HepG2 (cell line): Measurements from ENCODE around the gene JMJD8. TPM values are rescaled to one million over a fixed set of nuclear protein-coding genes. Genes with fewer than 3 reads are reported as not detected.

ENCODE experiments used
- PTBP1 ChIP-seq: fragments of 200-400 bp; formaldehyde crosslinking; IDR thresholded peaks from 2 replicates; pipeline ENCODE4 v1.6.1; 2018; ENCODE audit warnings: low read length, low read depth; ENCODE audit not compliant: poor library complexity, severe bottlenecking
- XBP1 ChIP-seq: sonication (generic); formaldehyde crosslinking; IDR thresholded peaks from 2 replicates; pipeline ENCODE4 v1.5.0; 2020; ENCODE audit warnings: missing genetic modification reagents
- ZNF230 ChIP-seq: sonication (generic); formaldehyde crosslinking; IDR thresholded peaks from 2 replicates; pipeline ENCODE4 v1.4.0; 2020; ENCODE audit warnings: mild to moderate bottlenecking, missing genetic modification reagents
- ZNF782 ChIP-seq: sonication (generic); formaldehyde crosslinking; IDR thresholded peaks from 2 replicates; pipeline ENCODE4 v1.4.0; 2020; ENCODE audit warnings: missing genetic modification reagents, mild to moderate bottlenecking, borderline replicate concordance
- polyA plus RNA-seq, 8 experiments: library from polyadenylated mRNA; depleted of rRNA in 3 of 8; stranded (reverse) in 7 of 8; unstranded in 1 of 8; fragments of >200 nt; fragmentation: Illumina TruSeq in 4 of 8; extraction: Trizol in 4 of 8; gene quantifications; 2 replicates each; pipeline versions ENCODE4 v1.2.1 to v1.2.3, GENCODE V29; 2011 to 2016; ENCODE audit warnings: low read depth in 4 of 8, missing spikeins in 1 of 8, mixed read lengths in 1 of 8; ENCODE audit not compliant: insufficient read depth in 1 of 8
- total RNA-seq, 5 experiments: library from RNA; depleted of rRNA; stranded (reverse); fragments of >200 nt; fragmentation: Illumina TruSeq; extraction: Trizol; gene quantifications; 2 replicates each; pipeline ENCODE4 v1.2.3, GENCODE V29; 2016; ENCODE audit warnings: low read depth in 1 of 5
- TF ChIP-seq, protein P1 (sequence below): sonication (generic); formaldehyde crosslinking; IDR thresholded peaks from 2 replicates; pipeline ENCODE4 v1.5.1; 2020; ENCODE audit warnings: mild to moderate bottlenecking, missing genetic modification reagents, moderate library complexity
- TF ChIP-seq, protein P2 (sequence below): sonication (generic); formaldehyde crosslinking; IDR thresholded peaks from 2 replicates; pipeline ENCODE4 v1.8.0; 2022; ENCODE audit warnings: missing genetic modification reagents, mild to moderate bottlenecking, moderate library complexity, borderline replicate concordance
- TF ChIP-seq, protein P3 (sequence below), 2 experiments: IDR thresholded peaks; 2 replicates each; pipeline ENCODE4 v1.6.1; 2011 to 2012; ENCODE audit warnings: low read length in 2 of 2, borderline replicate concordance in 1 of 2, low read depth in 1 of 2, mild to moderate bottlenecking in 1 of 2, moderate library complexity in 1 of 2
- TF ChIP-seq, protein P4 (sequence below): sonication (generic); formaldehyde crosslinking; IDR thresholded peaks from 2 replicates; pipeline ENCODE4 v1.4.0; 2020; ENCODE audit warnings: missing genetic modification reagents, mild to moderate bottlenecking, borderline replicate concordance
- TF ChIP-seq, protein P5 (sequence below): sonication (generic); formaldehyde crosslinking; IDR thresholded peaks from 2 replicates; pipeline ENCODE4 v1.4.0; 2020; ENCODE audit warnings: mild to moderate bottlenecking, missing genetic modification reagents
- TF ChIP-seq, protein P6 (sequence below): IDR thresholded peaks from 2 replicates; pipeline ENCODE4 v1.6.1; 2012; ENCODE audit warnings: inconsistent platforms

JMJD8 gene
- total and polyA plus RNA-seq, 2 of the 13 experiments (the other 11 are each of a cell fraction or from before 2014, with no cell fraction given): 2.6 to 11.8 TPM

DNA sequence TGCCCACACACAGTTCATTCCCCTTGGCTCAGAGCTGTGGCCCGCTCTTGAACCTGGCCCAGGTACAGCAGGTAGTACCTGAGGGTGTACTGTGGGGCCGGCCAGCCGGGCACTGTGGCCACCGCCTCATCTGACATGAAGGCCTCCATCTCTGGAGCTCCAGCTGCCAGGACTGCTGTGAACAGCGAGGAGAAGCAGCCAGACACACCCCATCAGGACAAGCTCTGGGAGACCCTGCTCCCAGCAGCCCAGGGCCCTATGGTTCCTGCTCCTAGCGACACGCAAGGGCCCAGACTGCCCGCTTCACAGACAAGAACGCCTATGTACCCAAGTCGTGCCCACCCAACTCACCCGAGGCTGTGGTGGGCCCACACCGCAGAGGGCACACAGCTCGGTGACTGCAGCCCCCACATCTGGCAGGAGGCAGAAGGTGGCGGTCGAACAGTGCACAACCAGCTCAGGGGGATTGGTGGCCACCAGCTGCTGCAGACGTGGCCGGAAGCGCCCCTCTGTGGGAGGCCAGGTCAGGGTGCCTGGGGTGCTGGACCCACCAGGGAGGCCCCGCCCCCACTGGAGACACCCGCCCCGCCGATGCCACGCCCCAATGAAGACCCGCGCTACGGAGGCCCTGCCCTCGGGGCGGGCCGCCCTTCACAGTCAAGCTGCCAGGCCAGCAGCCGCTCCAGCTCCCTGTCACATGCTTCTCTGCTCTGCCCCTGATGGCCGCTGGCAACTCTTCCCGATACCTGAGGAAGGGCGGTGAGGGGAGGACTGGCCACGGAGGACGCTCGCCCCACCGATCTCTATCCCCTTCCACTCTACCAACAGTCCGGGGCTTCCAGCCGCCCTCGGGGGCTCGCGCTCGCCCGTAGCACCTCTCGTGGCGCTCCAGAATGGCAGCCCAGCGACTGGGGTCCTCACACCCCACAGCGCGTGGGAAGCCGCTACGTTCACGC is 5.0 kb downstream of the JMJD8 start (continued):
- TF ChIP-seq XBP1: no peak
- TF ChIP-seq, protein P1, sequence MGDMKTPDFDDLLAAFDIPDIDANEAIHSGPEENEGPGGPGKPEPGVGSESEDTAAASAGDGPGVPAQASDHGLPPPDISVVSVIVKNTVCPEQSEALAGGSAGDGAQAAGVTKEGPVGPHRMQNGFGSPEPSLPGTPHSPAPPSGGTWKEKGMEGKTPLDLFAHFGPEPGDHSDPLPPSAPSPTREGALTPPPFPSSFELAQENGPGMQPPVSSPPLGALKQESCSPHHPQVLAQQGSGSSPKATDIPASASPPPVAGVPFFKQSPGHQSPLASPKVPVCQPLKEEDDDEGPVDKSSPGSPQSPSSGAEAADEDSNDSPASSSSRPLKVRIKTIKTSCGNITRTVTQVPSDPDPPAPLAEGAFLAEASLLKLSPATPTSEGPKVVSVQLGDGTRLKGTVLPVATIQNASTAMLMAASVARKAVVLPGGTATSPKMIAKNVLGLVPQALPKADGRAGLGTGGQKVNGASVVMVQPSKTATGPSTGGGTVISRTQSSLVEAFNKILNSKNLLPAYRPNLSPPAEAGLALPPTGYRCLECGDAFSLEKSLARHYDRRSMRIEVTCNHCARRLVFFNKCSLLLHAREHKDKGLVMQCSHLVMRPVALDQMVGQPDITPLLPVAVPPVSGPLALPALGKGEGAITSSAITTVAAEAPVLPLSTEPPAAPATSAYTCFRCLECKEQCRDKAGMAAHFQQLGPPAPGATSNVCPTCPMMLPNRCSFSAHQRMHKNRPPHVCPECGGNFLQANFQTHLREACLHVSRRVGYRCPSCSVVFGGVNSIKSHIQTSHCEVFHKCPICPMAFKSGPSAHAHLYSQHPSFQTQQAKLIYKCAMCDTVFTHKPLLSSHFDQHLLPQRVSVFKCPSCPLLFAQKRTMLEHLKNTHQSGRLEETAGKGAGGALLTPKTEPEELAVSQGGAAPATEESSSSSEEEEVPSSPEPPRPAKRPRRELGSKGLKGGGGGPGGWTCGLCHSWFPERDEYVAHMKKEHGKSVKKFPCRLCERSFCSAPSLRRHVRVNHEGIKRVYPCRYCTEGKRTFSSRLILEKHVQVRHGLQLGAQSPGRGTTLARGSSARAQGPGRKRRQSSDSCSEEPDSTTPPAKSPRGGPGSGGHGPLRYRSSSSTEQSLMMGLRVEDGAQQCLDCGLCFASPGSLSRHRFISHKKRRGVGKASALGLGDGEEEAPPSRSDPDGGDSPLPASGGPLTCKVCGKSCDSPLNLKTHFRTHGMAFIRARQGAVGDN (CRISPR knock-in tag): peak; percentile 80
- TF ChIP-seq PTBP1: peak; percentile 68
- TF ChIP-seq, protein P2, sequence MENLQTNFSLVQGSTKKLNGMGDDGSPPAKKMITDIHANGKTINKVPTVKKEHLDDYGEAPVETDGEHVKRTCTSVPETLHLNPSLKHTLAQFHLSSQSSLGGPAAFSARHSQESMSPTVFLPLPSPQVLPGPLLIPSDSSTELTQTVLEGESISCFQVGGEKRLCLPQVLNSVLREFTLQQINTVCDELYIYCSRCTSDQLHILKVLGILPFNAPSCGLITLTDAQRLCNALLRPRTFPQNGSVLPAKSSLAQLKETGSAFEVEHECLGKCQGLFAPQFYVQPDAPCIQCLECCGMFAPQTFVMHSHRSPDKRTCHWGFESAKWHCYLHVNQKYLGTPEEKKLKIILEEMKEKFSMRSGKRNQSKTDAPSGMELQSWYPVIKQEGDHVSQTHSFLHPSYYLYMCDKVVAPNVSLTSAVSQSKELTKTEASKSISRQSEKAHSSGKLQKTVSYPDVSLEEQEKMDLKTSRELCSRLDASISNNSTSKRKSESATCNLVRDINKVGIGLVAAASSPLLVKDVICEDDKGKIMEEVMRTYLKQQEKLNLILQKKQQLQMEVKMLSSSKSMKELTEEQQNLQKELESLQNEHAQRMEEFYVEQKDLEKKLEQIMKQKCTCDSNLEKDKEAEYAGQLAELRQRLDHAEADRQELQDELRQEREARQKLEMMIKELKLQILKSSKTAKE: 0 out of 2 replicates have a peak, but pooled peaks have one; percentile 10
- TF ChIP-seq, protein P3, sequence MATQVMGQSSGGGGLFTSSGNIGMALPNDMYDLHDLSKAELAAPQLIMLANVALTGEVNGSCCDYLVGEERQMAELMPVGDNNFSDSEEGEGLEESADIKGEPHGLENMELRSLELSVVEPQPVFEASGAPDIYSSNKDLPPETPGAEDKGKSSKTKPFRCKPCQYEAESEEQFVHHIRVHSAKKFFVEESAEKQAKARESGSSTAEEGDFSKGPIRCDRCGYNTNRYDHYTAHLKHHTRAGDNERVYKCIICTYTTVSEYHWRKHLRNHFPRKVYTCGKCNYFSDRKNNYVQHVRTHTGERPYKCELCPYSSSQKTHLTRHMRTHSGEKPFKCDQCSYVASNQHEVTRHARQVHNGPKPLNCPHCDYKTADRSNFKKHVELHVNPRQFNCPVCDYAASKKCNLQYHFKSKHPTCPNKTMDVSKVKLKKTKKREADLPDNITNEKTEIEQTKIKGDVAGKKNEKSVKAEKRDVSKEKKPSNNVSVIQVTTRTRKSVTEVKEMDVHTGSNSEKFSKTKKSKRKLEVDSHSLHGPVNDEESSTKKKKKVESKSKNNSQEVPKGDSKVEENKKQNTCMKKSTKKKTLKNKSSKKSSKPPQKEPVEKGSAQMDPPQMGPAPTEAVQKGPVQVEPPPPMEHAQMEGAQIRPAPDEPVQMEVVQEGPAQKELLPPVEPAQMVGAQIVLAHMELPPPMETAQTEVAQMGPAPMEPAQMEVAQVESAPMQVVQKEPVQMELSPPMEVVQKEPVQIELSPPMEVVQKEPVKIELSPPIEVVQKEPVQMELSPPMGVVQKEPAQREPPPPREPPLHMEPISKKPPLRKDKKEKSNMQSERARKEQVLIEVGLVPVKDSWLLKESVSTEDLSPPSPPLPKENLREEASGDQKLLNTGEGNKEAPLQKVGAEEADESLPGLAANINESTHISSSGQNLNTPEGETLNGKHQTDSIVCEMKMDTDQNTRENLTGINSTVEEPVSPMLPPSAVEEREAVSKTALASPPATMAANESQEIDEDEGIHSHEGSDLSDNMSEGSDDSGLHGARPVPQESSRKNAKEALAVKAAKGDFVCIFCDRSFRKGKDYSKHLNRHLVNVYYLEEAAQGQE (IDR thresholded peaks at IDR 0.05; ENCODE audit: borderline replicate concordance in 1 of 2, low read depth in 1 of 2, low read length in 2 of 2): 0 out of 4 replicates have a peak, but pooled peaks of 1 of the 2 experiments have one; percentile 3
- no peak for TF ChIP-seq ZNF782 (CRISPR knock-in tag)
- TF ChIP-seq, protein P4, sequence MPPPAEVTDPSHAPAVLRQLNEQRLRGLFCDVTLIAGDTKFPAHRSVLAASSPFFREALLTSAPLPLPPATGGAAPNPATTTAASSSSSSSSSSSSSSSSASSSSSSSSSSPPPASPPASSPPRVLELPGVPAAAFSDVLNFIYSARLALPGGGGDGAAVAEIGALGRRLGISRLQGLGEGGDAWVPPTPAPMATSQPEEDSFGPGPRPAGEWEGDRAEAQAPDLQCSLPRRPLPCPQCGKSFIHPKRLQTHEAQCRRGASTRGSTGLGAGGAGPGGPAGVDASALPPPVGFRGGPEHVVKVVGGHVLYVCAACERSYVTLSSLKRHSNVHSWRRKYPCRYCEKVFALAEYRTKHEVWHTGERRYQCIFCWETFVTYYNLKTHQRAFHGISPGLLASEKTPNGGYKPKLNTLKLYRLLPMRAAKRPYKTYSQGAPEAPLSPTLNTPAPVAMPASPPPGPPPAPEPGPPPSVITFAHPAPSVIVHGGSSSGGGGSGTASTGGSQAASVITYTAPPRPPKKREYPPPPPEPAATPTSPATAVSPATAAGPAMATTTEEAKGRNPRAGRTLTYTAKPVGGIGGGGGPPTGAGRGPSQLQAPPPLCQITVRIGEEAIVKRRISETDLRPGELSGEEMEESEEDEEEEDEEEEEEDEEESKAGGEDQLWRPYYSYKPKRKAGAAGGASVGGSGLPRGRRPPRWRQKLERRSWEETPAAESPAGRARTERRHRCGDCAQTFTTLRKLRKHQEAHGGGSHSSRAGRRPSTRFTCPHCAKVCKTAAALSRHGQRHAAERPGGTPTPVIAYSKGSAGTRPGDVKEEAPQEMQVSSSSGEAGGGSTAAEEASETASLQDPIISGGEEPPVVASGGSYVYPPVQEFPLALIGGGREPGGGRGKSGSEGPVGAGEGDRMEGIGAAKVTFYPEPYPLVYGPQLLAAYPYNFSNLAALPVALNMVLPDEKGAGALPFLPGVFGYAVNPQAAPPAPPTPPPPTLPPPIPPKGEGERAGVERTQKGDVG (CRISPR knock-in tag): peak; percentile 62; the same call in 1 of the 2 replicates
- TF ChIP-seq, protein P5, sequence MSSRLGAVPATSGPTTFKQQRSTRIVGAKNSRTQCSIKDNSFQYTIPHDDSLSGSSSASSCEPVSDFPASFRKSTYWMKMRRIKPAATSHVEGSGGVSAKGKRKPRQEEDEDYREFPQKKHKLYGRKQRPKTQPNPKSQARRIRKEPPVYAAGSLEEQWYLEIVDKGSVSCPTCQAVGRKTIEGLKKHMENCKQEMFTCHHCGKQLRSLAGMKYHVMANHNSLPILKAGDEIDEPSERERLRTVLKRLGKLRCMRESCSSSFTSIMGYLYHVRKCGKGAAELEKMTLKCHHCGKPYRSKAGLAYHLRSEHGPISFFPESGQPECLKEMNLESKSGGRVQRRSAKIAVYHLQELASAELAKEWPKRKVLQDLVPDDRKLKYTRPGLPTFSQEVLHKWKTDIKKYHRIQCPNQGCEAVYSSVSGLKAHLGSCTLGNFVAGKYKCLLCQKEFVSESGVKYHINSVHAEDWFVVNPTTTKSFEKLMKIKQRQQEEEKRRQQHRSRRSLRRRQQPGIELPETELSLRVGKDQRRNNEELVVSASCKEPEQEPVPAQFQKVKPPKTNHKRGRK: 0 out of 2 replicates have a peak, but pooled peaks have one; percentile 12
- TF ChIP-seq ZNF230: peak; percentile 47; the same call in 1 of the 2 replicates
- TF ChIP-seq, protein P6, sequence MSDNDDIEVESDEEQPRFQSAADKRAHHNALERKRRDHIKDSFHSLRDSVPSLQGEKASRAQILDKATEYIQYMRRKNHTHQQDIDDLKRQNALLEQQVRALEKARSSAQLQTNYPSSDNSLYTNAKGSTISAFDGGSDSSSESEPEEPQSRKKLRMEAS: peak; percentile 42; the same call in 1 of the 2 replicates
